Gastrocnemius medialis (tissue), 4 donors: ENCODE results near the gene OR1E2. TPM values are rescaled to one million over a fixed set of nuclear protein-coding genes. Genes with fewer than 3 reads are reported as not detected.
A peak's percentile ranks its signal among the peaks of the same experiment; 100 is the strongest.

Experiments
- ATAC-seq, 2 donors: fragments of 150-250 bp; one replicate each; pipeline ENCODE4 v1.9.1; 2016
- DNase-seq, 2 donors: peaks; one replicate each; pipeline ENCODE4 v3.0.0-alpha.2; 2019
- H3K27ac ChIP-seq, 4 donors: fragments of 200-600 bp; sonication (generic); 1 replicate in 1 of 4; 2 replicates in 3 of 4; pipeline ENCODE4 v1.5.1; 2016 to 2018; ENCODE audit warnings: mild to moderate bottlenecking in 2 of 4, moderate library complexity in 1 of 4
- H3K27me3 ChIP-seq, 3 donors: fragments of 200-600 bp; sonication (generic) in 2 of 3; 1 replicate in 1 of 3; 2 replicates in 2 of 3; pipeline versions ENCODE4 v1.5.1 to v1.6.0; 2016 to 2019; ENCODE audit warnings: mild to moderate bottlenecking in 1 of 3, moderate library complexity in 1 of 3
- H3K36me3 ChIP-seq, 2 donors: fragments of 200-600 bp; sonication (generic) in 1 of 2; one replicate each; pipeline ENCODE4 v1.5.1; 2017 to 2018
- H3K4me1 ChIP-seq, 2 donors: fragments of 200-600 bp; sonication (generic) in 1 of 2; one replicate each; pipeline ENCODE4 v1.5.1; 2016 to 2017; ENCODE audit warnings: mild to moderate bottlenecking in 2 of 2
- H3K4me3 ChIP-seq, 4 donors: fragments of 200-600 bp; sonication (generic) in 3 of 4; 1 replicate in 1 of 4; 2 replicates in 3 of 4; pipeline ENCODE4 v1.5.1; 2016 to 2019; ENCODE audit warnings: mild to moderate bottlenecking in 2 of 4
- H3K9me3 ChIP-seq, 3 donors: fragments of 200-600 bp; sonication (generic) in 2 of 3; 1 replicate in 1 of 3; 2 replicates in 2 of 3; pipeline ENCODE4 v1.5.1; 2016 to 2019
- CTCF ChIP-seq, 5 experiments: fragments of 450-650 bp in 3 of 5; fragments of 200-600 bp in 2 of 5; sonication (generic) in 2 of 5; IDR thresholded peaks in 4 of 5; conservative IDR thresholded peaks in 1 of 5; 1 replicate in 4 of 5; 2 replicates in 1 of 5; pipeline ENCODE4 v1.5.1; 2016 to 2019; ENCODE audit warnings: antibody characterized with exemption in 5 of 5, mild to moderate bottlenecking in 3 of 5, moderate library complexity in 3 of 5
- POLR2A ChIP-seq, 2 donors: fragments of 450-650 bp; IDR thresholded peaks; one replicate each; pipeline ENCODE4 v1.6.1; 2017; ENCODE audit warnings: antibody characterized with exemption in 2 of 2, mild to moderate bottlenecking in 2 of 2, moderate library complexity in 2 of 2
- in situ Hi-C, 4 donors: fragments of 200-750 bp; cut with MboI; loops; one replicate each; pipeline versions ENCODE4 v1.15.0 to v1.8.0; 2017; ENCODE audit warnings: low sequenced_read_pairs in 4 of 4
- intact Hi-C: fragments of 100-400 bp; cut with DNase I; formaldehyde crosslinking; loops from one replicate; pipeline ENCODE4 v1.15.1; 2023; ENCODE audit warnings: low total_unique reads
- total RNA-seq, 4 donors: library from RNA; depleted of rRNA; stranded (reverse); fragments of >200 nt; gene quantifications; one replicate each; pipeline versions ENCODE4 v1.1.0 to v1.2.3, GENCODE V29; 2016

The OR1E2 gene
- total RNA-seq, 4 donors from 2014 or later, result 0.49 TPM; not detected in 3

GRCh38 chr17:3475251-3475685 is 41.6 kb upstream of the OR1E2 start:
- peak in 1 of 2 donors; percentile 16 for DNase-seq
- H3K27ac ChIP-seq, result peak overlapping the region; percentile 35 to 73 (median 64)
- peaks cover 4 to 7% of the 10 kb centered on the region in 2 donors for H3K4me1 ChIP-seq
- H3K9me3 ChIP-seq, result no peaks in the 10 kb centered on the region
- ATAC-seq, result peak in 1 of 2 donors; percentile 56
- H3K4me3 ChIP-seq, result peak overlapping the region; percentile 51 to 64 (median 53)
- TF ChIP-seq POLR2A (IDR thresholded peaks at IDR 0.05) (no peak), CTCF (IDR thresholded peaks at IDR 0.05 in 4 of 5, conservative IDR thresholded peaks at IDR 0.05 in 1 of 5) (no peak)
- H3K36me3 ChIP-seq, result no peaks in the 10 kb centered on the region
- intact Hi-C loops (no loop called here), in situ Hi-C loops (no loop called here)
- no peaks in the 10 kb centered on the region for H3K27me3 ChIP-seq

GRCh38 chr17:3474212-3474611 is 40.6 kb upstream of the OR1E2 start:
- in situ Hi-C loops (loop anchor here in 1 of 4 donors (25.0 kb wide), 1 partner anchor 112 kb away; no protein-coding TSS in a partner anchor), intact Hi-C loops (no loop called here)
- no peak for DNase-seq
- Histone ChIP-seq H3K4me1 (peaks cover 4 to 7% of the 10 kb centered on the region in 2 donors), H3K9me3 (no peaks in the 10 kb centered on the region), H3K27me3 (no peaks in the 10 kb centered on the region), H3K36me3 (no peaks in the 10 kb centered on the region), H3K4me3 (no peak overlapping the region), H3K27ac (peak overlapping the region in 2 of 4 donors; percentile 35 to 72)
- TF ChIP-seq POLR2A (IDR thresholded peaks at IDR 0.05) (no peak), CTCF (IDR thresholded peaks at IDR 0.05 in 4 of 5, conservative IDR thresholded peaks at IDR 0.05 in 1 of 5) (no peak)
- no peak for ATAC-seq

- peaks cover 4 to 7% of the 10 kb centered on the region in 2 donors for H3K4me1 ChIP-seq
- no peak for TF ChIP-seq CTCF (IDR thresholded peaks at IDR 0.05 in 4 of 5, conservative IDR thresholded peaks at IDR 0.05 in 1 of 5)
- TF ChIP-seq POLR2A (IDR thresholded peaks at IDR 0.05), result no peak
- no peaks in the 10 kb centered on the region for H3K9me3 ChIP-seq
- H3K4me3 ChIP-seq, result no peak overlapping the region
- in situ Hi-C loops, result loop anchor here in 1 of 4 donors (25.0 kb wide), 1 partner anchor 110 kb away; no protein-coding TSS in a partner anchor
- DNase-seq (no peak), ATAC-seq (no peak)
- no peaks in the 10 kb centered on the region for H3K36me3 ChIP-seq
- no peaks in the 10 kb centered on the region for H3K27me3 ChIP-seq
- intact Hi-C loops, result no loop called here
- no peak overlapping the region for H3K27ac ChIP-seq
These were observed 38.5 kb upstream of the OR1E2 start for GRCh38 chr17:3472137-3472536.

- in situ Hi-C loops, result loop anchor here in 1 of 4 donors (25.0 kb wide), 1 partner anchor 109 kb away; no protein-coding TSS in a partner anchor
These were observed 38.0 kb upstream of the OR1E2 start, which contains the start of gene SPATA22 for GRCh38 chr17:3471599-3471998. Gene SPATA22, minus strand, starts transcription at chr17:3471819. Its CDS starts 2,494 bp downstream, at chr17:3469325.

More at GRCh38 chr17:3471599-3471998, 38.0 kb upstream of the OR1E2 start, which contains the start of gene SPATA22:
- Histone ChIP-seq H3K4me1 (peaks cover 4 to 7% of the 10 kb centered on the region in 2 donors), H3K27ac (no peak within 1 kb of the TSS), H3K36me3 (no peaks in the 10 kb centered on the region), H3K4me3 (no peak within 1 kb of the TSS), H3K27me3 (no peaks in the 10 kb centered on the region), H3K9me3 (no peaks in the 10 kb centered on the region)
- no peak for TF ChIP-seq POLR2A (IDR thresholded peaks at IDR 0.05)
- TF ChIP-seq CTCF (IDR thresholded peaks at IDR 0.05 in 4 of 5, conservative IDR thresholded peaks at IDR 0.05 in 1 of 5), result no peak
- intact Hi-C loops, result no loop called here
- ATAC-seq, result no peak
- no peak for DNase-seq
